GM15510 (cell line): Measurements from ENCODE around the gene PHTF1.

Experiments used
- POLR2A ChIP-seq: IDR thresholded peaks from 3 replicates; pipeline ENCODE4 v1.6.1; 2011; ENCODE audit warnings: borderline replicate concordance; ENCODE audit not compliant: insufficient read length; ENCODE audit errors: extremely low read depth

The PHTF1 gene

DNA sequence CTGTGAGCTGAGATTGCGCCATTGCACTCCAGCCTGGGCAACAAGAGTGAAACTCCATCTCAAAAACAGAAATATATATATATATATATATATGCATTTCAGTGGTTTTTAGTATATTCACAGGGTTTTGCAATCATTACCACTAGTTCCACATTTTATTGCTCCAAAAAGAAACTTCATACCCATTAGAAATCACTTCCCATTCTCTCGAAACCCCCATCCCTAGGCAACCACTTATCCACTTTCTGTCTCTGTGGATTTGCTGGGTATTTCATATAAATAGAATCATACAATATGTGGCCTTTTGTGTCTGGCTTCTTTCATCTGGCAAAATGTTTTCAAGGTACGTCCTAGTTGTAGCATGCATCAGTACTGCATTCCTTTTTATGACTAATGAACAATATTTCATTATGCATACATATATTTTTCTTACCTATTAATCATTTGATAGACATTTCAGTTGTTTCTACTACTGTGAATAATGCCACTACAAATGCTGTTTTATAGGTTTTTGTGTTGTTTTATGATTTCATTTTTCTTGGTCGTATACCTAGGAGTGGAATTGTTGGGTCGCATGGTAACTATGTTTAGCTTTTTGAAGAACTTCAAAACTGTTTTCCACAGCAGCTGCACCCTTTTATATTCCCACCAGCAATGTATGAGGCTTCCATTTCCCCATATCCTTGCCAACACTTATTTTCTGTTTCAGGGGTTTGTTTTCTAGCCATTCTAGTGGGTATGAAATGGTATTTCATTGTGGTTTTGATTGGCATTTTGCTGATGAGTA lies 95.9 kb downstream of the PHTF1 start:
- TF ChIP-seq POLR2A: no peak

DNA sequence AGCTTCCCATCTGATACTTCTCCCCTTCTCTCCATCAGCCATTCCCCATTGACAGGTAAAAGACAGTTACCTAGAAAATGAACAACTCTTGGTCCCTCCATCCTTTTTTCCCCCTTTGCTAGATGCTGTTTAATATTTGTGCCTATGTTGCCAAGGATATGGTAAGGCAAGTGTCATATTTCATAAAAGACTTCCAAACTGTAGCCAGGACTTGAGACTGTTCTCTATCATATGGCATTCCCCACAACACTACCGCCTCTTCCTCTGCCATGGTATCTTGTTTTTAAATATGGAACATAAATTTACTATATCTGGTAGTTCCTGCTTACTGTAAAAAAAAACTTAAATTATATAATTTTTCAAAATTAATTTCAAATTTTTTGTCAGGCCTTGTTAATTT lies 97.2 kb downstream of the PHTF1 start:
- no peak for TF ChIP-seq POLR2A

GRCh38 chr1:113660088-113660487 lies 99.2 kb downstream of the PHTF1 start:
- TF ChIP-seq POLR2A: no peak

- TF ChIP-seq POLR2A: no peak
Observed at GRCh38 chr1:113659556-113659955, 99.7 kb downstream of the PHTF1 start.

- TF ChIP-seq POLR2A: no peak
Observed at GRCh38 chr1:113659035-113659434, 100.3 kb downstream of the PHTF1 start.

DNA sequence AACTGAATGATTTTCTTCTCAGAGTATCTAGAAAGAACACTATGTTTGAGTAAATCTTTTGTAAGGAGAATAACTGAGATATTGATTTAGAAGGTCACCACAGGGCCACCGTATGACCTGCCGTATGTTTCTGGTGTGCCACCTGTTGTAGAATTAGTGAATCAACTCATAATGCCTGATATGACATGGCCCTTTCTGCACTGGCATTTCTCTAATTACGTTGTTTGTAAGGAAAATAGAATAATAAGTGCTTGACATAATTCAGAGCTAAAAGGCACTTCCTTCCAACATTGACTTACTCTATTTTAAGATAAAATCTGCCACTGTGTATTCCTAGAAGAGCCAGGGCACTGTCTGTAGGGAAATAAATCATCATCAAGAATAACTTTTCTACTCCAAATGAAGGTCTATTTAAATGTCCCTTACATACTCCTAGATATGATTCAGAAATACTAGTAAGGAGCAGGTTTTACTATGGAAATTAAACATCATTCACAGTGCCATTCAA lies 101.7 kb downstream of the PHTF1 start:
- no peak for TF ChIP-seq POLR2A

GRCh38 chr1:113657126-113657525 lies 102.2 kb downstream of the PHTF1 start:
- no peak for TF ChIP-seq POLR2A

GRCh38 chr1:113654883-113655282 lies 104.4 kb downstream of the PHTF1 start:
- TF ChIP-seq POLR2A: no peak

DNA sequence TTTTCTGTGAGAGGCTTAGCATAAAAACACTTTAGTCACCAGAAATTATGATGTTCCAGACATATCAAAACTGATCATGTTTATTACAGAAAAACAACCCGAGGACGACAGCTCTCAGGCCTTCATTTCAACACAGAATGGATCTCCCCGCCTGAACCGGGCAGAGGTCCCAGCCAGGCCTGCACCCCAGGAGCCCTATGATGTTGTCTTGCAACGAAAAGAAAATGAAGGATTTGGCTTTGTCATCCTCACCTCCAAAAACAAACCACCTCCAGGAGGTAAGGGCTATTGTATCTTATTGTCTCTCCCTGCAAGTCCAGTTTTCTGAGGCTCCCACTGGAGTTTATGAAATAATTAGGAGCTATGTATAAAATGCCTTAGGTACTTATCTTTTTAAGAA lies 105.5 kb downstream of the PHTF1 start:
- TF ChIP-seq POLR2A: no peak

GRCh38 chr1:113652771-113653170 lies 106.5 kb downstream of the PHTF1 start:
- no peak for TF ChIP-seq POLR2A

DNA sequence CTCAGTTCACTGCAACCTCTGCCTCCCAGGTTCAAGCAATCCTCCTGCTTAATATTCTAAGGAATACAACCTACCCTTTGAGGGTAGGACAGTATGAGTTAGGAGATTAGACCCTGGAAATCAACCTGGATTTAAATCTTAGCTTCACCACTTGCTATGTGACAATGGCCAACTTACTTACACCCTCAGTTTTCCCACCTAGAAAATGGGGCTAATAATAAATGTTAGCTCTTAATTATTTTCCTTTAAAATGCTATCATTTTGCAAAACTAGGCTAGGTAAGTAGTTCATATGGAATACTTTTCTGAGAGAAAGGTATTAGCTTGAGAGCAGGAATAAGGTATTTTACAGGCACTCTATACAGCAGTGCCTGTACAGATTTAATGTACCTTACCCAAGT lies 110.8 kb downstream of the PHTF1 start:
- no peak for TF ChIP-seq POLR2A

DNA sequence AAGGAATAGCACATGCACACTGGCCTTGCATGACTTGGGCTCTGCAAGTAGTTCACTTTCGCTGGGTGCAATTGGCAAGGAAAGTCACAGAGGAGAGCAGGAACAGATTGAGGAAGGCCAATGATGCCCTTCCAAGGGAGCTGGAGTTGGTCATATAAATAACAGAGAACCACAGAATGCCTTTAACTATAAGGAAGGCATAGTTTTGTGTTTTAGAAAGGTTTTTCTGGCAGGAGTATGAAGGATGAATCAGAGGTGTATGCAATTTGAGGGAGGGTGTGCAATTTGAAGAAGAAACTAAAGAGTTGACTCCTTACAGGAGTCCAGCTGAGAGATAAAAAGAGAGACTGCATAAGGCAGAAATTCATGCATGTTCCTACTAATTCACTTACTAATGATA lies 112.1 kb downstream of the PHTF1 start:
- TF ChIP-seq POLR2A: no peak
